HG02798 (cell line): ENCODE measurements around the gene CYP2R1.
A peak's percentile ranks its signal among the peaks of the same experiment; 100 is the strongest.

Source experiments
- ATAC-seq: cut with Tn5 transposase; IDR thresholded peaks from one replicate; pipeline ENCODE4 v1.9.1; 2021; ENCODE audit warnings: mild to moderate bottlenecking; ENCODE audit not compliant: unreplicated experiment, poor library complexity

The CYP2R1 gene

GRCh38 chr11:14892036-14892556 lies at the start of gene CYP2R1:
CYP2R1 (minus strand) TSS chr11:14892231; CDS start chr11:14892205, 26 bp downstream.
- ATAC-seq: peak; percentile 97

GRCh38 chr11:14938936-14939335 lies 46.9 kb upstream of the CYP2R1 start:
- ATAC-seq: no peak

- no peak for ATAC-seq
These were observed 42.8 kb upstream of the CYP2R1 start for GRCh38 chr11:14934641-14935351.

GRCh38 chr11:14932447-14932846 lies 40.4 kb upstream of the CYP2R1 start:
- ATAC-seq: no peak

- no peak for ATAC-seq
These were observed 38.3 kb upstream of the CYP2R1 start for GRCh38 chr11:14930369-14930768.

- ATAC-seq: no peak
These were observed 35.1 kb upstream of the CYP2R1 start for GRCh38 chr11:14927146-14927545.

GRCh38 chr11:14924318-14924717 lies 32.3 kb upstream of the CYP2R1 start:
- no peak for ATAC-seq

- no peak for ATAC-seq
These were observed 24.4 kb upstream of the CYP2R1 start for GRCh38 chr11:14916403-14916802.

- no peak for ATAC-seq
These were observed 22.5 kb upstream of the CYP2R1 start for GRCh38 chr11:14914536-14914935.

- ATAC-seq: no peak
These were observed 16.3 kb upstream of the CYP2R1 start for GRCh38 chr11:14908214-14908880.

- peak; percentile 68 for ATAC-seq
These were observed 15.6 kb upstream of the CYP2R1 start for GRCh38 chr11:14907411-14908213.

GRCh38 chr11:14906993-14907392 lies 15.0 kb upstream of the CYP2R1 start:
- no peak for ATAC-seq

GRCh38 chr11:14906578-14906977 lies 14.5 kb upstream of the CYP2R1 start:
- no peak for ATAC-seq

- peak; percentile 71 for ATAC-seq
These were observed 13.3 kb upstream of the CYP2R1 start for GRCh38 chr11:14905104-14906033.

- ATAC-seq: peak; percentile 48
These were observed 12.7 kb upstream of the CYP2R1 start for GRCh38 chr11:14904745-14905103.

- ATAC-seq: no peak
These were observed 10.8 kb upstream of the CYP2R1 start for GRCh38 chr11:14902650-14903350.

- ATAC-seq: no peak
These were observed 6.9 kb upstream of the CYP2R1 start for GRCh38 chr11:14898906-14899305.

- ATAC-seq: no peak
These were observed 6.3 kb upstream of the CYP2R1 start for GRCh38 chr11:14898355-14898754.
